ENCODE measurements around the gene FNDC10.

Gene FNDC10

DNA sequence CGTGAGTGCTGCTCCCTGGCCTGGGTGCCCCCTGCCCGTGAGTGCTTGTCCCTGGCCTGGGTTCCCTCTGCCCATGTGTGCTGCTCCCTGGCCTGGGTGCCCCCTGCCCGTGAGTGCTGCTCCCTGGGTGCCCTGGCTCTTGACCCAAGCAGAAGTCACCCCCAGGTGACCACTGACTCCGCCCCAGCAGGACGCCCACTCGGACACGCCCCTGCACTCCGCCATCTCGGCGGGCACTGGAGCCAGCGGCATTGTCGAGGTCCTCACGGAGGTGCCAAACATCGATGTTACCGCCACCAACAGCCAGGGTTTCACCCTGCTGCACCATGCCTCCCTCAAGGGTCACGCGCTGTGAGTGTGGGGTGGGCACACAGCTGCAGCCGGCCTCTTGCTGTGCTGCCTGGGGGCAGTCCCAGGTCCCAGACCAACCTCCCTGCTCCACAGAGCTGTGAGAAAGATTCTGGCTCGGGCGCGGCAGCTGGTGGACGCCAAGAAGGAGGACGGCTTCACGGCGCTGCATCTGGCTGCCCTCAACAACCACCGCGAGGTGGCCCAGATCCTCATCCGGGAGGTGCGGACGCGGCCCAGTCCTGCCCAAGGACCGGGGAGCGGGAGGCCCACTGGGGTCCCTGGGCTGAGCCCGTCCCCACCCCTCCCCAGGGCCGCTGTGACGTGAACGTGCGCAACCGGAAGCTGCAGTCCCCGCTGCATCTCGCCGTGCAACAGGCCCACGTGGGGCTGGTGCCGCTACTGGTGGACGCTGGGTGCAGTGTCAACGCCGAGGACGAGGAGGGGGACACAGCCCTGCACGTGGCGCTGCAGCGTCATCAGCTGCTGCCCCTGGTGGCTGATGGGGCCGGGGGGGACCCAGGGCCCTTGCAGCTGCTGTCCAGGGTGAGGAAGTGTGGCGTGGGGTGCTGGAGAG lies 28.2 kb upstream of the FNDC10 start:
- no peak for DNase-seq (ENCODE audit: low read depth)

- DNase-seq (ENCODE audit: low read depth) = no peak
Observed at GRCh38 chr1:1627261-1627828, 27.4 kb upstream of the FNDC10 start.

- DNase-seq (ENCODE audit: low read depth) = no peak
Observed at GRCh38 chr1:1626207-1627141, 26.5 kb upstream of the FNDC10 start.

- no peak for DNase-seq (ENCODE audit: low read depth)
Observed at GRCh38 chr1:1625824-1626206, 25.9 kb upstream of the FNDC10 start.

DNA sequence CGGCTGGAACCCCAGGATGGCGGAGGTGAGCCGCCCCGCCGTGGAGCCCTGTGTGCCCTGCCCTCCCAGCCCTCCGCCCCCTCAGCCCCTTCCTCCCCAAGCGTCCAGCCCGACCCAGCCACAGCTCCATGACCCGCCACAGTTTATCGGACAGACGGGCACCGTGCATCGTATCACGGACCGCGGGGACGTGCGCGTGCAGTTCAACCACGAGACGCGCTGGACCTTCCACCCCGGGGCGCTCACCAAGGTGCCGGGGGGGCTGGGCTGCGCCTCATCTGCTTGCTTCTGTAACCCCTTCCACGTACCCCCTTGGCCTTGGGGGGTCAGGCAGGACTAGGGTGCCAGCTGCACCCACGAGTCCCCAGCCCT lies 25.5 kb upstream of the FNDC10 start:
- no peak for DNase-seq (ENCODE audit: low read depth)

- DNase-seq (ENCODE audit: low read depth) = no peak
Observed at GRCh38 chr1:1624443-1625403, 24.8 kb upstream of the FNDC10 start.

DNA sequence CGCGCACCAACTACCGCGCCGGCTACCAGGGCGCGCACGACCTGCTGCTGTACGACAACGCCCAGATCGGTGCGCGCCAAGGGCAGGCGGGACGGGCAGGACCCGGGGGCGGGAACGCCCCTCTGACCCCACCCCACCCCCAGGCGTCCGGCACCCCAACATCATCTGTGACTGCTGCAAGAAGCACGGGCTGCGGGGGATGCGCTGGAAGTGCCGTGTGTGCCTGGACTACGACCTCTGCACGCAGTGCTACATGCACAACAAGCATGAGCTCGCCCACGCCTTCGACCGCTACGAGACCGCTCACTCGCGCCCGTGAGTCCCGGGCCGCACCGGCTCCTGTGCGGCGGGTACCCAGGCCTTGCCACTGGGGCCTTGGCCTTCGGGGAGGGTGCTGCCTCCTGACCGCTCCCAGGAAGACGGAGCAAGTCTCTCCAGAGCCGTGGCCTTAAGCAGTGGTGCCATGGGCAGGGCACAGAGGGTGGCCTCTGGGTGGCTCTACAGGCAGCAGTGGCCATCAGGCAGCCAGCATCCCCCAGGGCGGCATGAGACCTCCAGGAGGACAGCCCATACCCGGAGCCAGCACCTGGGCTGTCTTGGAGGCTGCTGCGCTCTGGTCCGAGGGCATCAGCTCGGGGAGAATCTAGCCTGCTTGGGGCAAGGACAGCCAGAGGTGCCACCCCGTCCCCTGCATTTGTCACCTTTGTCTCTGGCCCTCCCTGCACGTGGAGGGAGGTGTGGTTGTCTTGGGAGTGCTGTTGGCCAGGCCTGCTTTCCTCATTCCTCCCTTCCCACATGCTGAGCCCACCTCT lies 23.9 kb upstream of the FNDC10 start:
- no peak for DNase-seq (ENCODE audit: low read depth)

- no peak for DNase-seq (ENCODE audit: low read depth)
Observed at GRCh38 chr1:1623181-1623630, 23.3 kb upstream of the FNDC10 start.

GRCh38 chr1:1622788-1623094 lies 22.8 kb upstream of the FNDC10 start:
- DNase-seq (ENCODE audit: low read depth) = no peak

GRCh38 chr1:1622010-1622787 lies 22.3 kb upstream of the FNDC10 start:
- no peak for DNase-seq (ENCODE audit: low read depth)

GRCh38 chr1:1621173-1622009 lies 21.5 kb upstream of the FNDC10 start:
- DNase-seq (ENCODE audit: low read depth) = no peak

GRCh38 chr1:1620433-1621139 lies 20.7 kb upstream of the FNDC10 start:
- DNase-seq (ENCODE audit: low read depth) = no peak

GRCh38 chr1:1619917-1620361 lies 20.0 kb upstream of the FNDC10 start:
- DNase-seq (ENCODE audit: low read depth) = no peak

DNA sequence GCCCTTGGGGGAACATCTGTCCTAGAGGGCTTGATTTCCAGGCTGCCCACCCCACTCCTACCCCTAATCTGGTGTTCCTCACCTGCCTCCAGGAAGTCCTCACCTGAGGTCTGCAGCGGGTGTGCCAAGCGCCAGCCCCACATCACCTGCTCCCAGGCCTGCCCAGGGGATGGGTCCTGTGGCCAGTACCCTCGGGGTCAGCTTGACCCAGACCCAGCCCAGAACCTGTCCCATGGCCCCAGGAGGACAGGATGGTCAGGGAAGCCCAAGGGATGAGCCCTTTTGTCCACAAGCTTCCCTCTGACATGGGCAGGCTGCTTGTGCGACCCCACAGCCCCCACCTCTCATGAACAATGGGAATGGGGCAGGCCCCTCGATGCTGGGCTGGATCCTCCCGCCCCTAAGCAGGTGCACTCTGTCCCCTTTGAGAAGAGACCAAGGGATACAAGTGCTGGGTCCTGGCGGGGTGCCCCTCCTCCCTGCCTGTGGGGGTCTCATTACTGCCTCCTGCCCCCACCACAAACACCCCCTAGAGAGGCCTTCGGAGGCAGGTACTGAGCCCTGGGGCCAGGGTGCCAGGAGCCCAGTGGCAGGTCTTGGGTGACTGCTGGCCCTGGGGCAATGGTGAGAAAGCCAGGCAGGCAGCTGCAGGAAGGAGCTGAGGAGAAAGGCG lies 18.6 kb upstream of the FNDC10 start:
- no peak for DNase-seq (ENCODE audit: low read depth)

DNA sequence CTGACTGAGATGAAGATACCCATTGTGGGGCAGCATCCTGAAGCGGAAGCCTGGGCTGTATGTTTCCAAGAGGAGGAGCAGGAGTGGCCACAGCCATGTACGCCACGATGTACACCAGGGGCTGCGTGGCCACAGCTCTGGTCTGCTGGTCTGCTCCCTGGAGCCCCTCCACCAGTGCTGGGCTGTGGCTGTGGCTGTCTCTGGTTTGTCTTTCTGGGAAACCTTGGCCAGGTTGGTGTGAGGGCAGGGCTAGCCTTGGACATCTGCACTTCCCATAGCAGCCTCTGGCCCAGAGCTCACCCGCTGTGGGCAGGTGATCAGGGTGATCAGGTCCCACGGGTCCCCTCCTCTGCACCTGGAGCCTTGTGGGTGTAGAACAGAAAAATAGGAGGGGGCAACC lies 18.0 kb upstream of the FNDC10 start:
- DNase-seq (ENCODE audit: low read depth) = no peak

DNA sequence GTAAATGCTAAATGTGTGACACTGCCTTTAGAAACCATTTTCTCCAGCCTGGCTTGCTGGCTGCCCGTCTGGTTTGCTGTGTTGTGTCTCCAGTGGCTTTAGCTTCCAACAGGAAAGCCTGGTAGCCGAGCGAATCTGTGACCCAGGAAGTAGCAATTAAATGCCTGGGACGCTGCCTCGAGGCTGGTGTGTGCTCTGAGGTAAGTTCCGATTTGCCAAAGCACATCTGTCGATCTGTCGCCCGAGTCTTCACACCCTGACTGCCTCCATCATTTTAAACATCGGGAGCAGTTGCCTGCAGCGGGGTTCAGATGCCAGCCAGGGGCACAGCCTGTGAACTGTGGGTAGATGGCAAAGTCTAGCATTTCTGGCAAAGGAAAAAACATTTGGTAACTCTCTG lies 17.6 kb upstream of the FNDC10 start:
- DNase-seq (ENCODE audit: low read depth) = no peak

DNA sequence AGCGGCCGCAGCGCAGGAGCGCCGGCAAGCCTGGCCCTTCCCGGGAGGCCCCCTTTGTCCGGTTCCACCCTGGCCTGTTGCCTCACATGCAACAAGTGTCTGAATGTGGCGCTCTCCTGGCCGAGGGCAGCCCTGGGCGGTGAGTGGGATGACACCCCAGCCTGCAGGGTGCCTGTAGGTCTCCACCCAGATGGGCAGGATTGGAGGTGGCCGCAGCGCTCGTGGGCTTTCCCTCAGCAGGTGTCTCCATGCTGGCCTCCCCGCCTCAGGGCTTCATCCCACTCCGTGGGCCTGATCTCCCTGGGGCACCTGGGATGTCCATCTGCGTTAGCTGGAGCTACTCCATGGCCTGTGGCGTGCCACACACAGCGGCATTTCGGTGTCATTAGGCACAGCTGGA lies 16.9 kb upstream of the FNDC10 start:
- no peak for DNase-seq (ENCODE audit: low read depth)

Data from fibroblast of gingiva (primary cell).